ENCODE results near the gene CACNG1.
"Not testable (repeated sequence)": the region's sequence is repeated elsewhere in the genome, so short reads cannot be mapped to it uniquely, and the experiment has no call there.

The CACNG1 gene

GRCh38 chr17:67025216-67025792 is 19.1 kb upstream of the CACNG1 start:
- DNase-seq (ENCODE audit: low spot score): no peak

GRCh38 chr17:67026341-67026740 is 18.0 kb upstream of the CACNG1 start:
- no peak for DNase-seq (ENCODE audit: low spot score)

GRCh38 chr17:67027031-67027628 is 17.2 kb upstream of the CACNG1 start:
- DNase-seq (ENCODE audit: low spot score): peak; percentile 35

- no peak for DNase-seq (ENCODE audit: low spot score)
These were observed 13.7 kb upstream of the CACNG1 start for GRCh38 chr17:67030641-67031040.

GRCh38 chr17:67032382-67032781 is 12.0 kb upstream of the CACNG1 start:
- DNase-seq (ENCODE audit: low spot score): no peak

GRCh38 chr17:67032985-67033384 is 11.4 kb upstream of the CACNG1 start:
- no peak for DNase-seq (ENCODE audit: low spot score)

- no peak for DNase-seq (ENCODE audit: low spot score)
These were observed 10.7 kb upstream of the CACNG1 start for GRCh38 chr17:67033613-67034012.

- DNase-seq (ENCODE audit: low spot score): no peak
These were observed 8.9 kb upstream of the CACNG1 start for GRCh38 chr17:67035131-67036083.

GRCh38 chr17:67038861-67039365 is 5.4 kb upstream of the CACNG1 start:
- DNase-seq (ENCODE audit: low spot score): no peak

GRCh38 chr17:67040652-67041051 is 3.7 kb upstream of the CACNG1 start:
- no peak for DNase-seq (ENCODE audit: low spot score)

GRCh38 chr17:67041119-67041518 is 3.2 kb upstream of the CACNG1 start:
- DNase-seq (ENCODE audit: low spot score): not testable (repeated sequence)

- no peak for DNase-seq (ENCODE audit: low spot score)
These were observed 2.8 kb upstream of the CACNG1 start for GRCh38 chr17:67041531-67041930.

- DNase-seq (ENCODE audit: low spot score): no peak
These were observed 2.1 kb upstream of the CACNG1 start for GRCh38 chr17:67041941-67042899.

- no peak for DNase-seq (ENCODE audit: low spot score)
These were observed 1.1 kb upstream of the CACNG1 start for GRCh38 chr17:67043283-67043682.

GRCh38 chr17:67044940-67045339 is 586 bp downstream of the CACNG1 start:
- DNase-seq (ENCODE audit: low spot score): no peak

- no peak for DNase-seq (ENCODE audit: low spot score)
These were observed 2.0 kb downstream of the CACNG1 start for GRCh38 chr17:67046398-67046797.

- DNase-seq (ENCODE audit: low spot score): no peak
These were observed 3.0 kb downstream of the CACNG1 start for GRCh38 chr17:67047382-67047781.

- DNase-seq (ENCODE audit: low spot score): no peak
These were observed 4.8 kb downstream of the CACNG1 start for GRCh38 chr17:67049025-67049739.

- no peak for DNase-seq (ENCODE audit: low spot score)
These were observed 5.7 kb downstream of the CACNG1 start for GRCh38 chr17:67050066-67050465.

GRCh38 chr17:67050471-67051154 is 6.3 kb downstream of the CACNG1 start:
- no peak for DNase-seq (ENCODE audit: low spot score)
